GM19372 (cell line): Measurements from ENCODE around the gene MLPH.
"Not testable (repeated sequence)": the region's sequence is repeated elsewhere in the genome, so short reads cannot be mapped to it uniquely, and the experiment has no call there.

Experiments
- ATAC-seq: cut with Tn5 transposase; IDR thresholded peaks from one replicate; pipeline ENCODE4 v1.9.1; 2021; ENCODE audit warnings: mild to moderate bottlenecking, low read depth, moderate library complexity; ENCODE audit not compliant: unreplicated experiment

The MLPH gene

GRCh38 chr2:237457388-237457941 is 29.6 kb upstream of the MLPH start:
- no peak for ATAC-seq

GRCh38 chr2:237458519-237458918 is 28.5 kb upstream of the MLPH start:
- no peak for ATAC-seq

DNA sequence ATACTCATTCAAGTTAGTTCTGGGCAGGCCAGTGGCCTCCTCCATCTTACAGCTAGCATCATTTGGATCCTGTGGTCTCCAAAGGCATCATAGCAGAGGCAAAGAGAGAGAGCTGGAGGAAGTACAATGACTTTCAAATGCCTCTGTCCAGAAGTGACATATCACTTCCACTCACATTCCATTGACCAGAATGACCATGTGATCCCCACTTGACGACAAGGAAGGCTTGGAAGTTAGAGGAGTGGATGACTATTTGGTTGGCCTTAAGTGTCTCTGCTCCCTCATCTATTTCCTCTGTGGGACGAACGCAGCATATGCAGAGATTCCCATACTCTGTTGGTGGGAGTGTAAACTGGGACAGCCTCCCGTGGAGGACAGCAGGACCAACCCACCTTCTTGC is 27.8 kb upstream of the MLPH start:
- no peak for ATAC-seq

- no peak for ATAC-seq
Measured at GRCh38 chr2:237459741-237460174, 27.3 kb upstream of the MLPH start.

DNA sequence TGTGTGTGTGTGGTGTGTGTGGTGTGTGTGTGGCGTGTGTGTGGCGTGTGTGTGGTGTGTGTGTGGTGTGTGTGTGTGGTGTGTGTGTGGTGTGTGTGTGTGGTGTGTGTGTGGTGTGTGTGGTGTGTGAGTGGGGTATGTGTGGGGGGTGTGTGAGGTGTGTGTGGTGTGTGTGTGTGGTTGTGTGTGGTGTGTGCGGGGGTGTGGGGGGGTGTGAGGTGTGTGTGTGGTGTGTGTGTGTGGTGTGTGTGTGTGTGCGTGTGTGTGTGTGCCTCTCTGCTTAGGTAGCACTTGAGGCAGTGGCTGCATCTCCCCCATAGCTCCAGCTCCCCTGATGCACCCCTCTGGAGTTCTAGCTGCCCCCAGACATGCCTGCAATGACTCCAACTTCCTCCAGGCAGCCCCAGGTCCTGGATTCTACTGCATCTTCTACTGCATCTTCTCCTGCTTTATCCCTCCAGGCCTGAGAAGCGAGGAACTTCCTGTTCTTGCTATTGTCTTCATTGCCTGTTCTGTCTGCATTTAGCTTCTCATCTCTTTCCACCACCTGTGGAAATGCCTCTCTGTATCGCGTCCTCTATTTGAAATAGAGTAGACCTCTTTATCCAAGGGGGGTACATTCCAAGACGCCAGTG is 22.2 kb upstream of the MLPH start:
- ATAC-seq, result no peak

GRCh38 chr2:237465515-237466148 is 21.4 kb upstream of the MLPH start:
- no peak for ATAC-seq

DNA sequence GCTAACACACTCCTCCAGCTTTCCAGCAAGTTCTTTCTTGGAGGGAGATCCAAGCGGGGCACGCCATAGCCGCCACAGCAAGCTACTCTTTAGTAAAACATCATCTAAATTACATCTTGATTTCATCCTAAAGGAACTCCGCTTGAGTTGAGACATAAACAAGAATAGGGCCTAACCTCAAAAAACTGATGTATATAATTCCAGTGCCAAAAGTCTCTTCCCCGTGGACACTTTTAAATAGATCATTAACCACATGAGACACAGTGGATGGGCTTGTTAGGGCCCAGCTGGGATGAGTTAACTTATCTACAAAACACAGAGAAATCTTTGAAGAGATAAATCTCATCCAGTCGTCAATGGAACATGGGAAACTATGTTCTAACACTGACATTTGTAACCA is 20.8 kb upstream of the MLPH start:
- ATAC-seq, result no peak

GRCh38 chr2:237467447-237468179 is 19.4 kb upstream of the MLPH start:
- ATAC-seq, result no peak

GRCh38 chr2:237469410-237469809 is 17.6 kb upstream of the MLPH start:
- not testable (repeated sequence) for ATAC-seq

DNA sequence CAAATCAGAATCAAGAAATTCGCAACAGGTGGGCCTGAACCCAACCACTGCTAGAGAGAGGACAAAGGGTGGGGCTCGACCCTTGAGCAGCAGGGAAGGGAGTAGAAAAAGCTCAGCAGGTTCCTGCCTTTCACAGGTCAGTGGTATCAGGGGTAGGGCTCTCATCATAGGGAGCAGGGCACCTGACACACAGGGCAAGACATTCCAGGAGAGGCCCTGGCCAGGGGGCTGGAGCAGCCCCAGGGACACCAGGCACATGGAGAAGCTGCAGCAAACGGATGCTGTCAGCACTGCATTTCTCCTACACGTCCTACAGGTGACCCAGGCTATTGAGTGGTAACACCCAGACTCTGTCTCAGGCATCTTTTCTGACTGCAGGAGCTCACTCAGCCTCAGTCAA is 17.2 kb upstream of the MLPH start:
- no peak for ATAC-seq

- ATAC-seq, result no peak
Measured at GRCh38 chr2:237470914-237471313, 16.1 kb upstream of the MLPH start.

DNA sequence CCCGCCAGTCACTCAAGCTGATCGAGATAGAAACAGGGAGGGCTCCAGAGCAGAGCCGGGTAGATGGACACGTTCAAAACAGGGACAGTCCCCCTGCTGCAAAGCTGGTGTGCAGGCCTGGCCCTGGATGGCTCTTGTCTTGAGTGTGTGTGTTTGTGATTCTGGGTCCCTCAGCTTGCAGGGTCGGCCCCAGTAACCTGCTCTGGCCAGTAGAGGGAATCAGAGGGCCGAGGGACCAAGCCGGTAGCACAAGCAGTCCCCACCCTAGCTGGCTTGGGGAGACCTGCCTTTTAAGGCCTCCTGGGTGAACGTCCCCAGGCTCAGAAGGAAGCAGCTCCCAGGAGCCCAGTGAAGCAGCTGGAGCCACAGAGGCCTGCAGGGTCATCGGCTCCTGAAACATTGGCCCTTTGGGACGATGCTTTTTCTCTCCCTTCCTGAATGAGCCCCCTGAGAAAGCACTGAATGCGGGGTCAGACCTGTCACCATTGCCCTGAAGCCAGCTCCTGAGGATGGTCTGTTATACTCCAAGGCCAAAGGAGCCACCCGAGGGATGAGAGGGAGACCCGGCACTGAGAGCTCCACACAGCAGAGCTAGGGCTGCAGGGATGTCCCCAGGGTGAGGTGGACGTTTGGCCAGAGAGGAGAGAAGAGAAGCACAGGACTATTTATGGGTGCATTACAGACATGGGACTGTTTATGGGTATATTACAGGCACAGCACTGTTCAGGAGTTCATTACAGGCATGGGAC is 15.4 kb upstream of the MLPH start:
- ATAC-seq, result no peak

DNA sequence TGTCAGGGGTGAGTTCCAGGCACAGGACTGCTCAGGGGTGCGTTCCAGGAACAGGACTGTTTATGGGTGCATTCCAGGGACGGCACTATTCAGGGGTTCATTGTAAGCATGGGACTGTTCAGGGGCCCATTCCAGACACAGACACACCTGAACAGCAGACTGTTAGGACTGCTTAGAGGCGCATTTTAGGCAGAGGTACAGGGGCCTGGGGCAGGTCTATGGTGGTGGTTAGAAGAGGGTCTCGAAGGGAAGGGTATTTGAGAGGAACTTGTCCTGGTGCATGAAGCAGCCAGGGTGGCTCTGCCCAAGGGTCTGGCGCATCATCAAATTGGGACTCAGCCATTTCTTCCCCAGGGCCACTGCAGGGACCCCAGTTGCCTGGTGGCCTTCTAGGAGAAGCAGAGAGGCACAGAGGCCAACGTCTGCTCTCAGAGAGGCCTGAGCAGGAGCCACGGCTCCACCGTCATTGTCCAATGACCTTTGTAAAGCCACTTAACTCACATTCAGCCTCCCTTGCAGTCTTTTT is 14.8 kb upstream of the MLPH start:
- no peak for ATAC-seq

GRCh38 chr2:237472909-237473877 is 13.9 kb upstream of the MLPH start:
- no peak for ATAC-seq

GRCh38 chr2:237473878-237474441 is 13.1 kb upstream of the MLPH start:
- no peak for ATAC-seq

DNA sequence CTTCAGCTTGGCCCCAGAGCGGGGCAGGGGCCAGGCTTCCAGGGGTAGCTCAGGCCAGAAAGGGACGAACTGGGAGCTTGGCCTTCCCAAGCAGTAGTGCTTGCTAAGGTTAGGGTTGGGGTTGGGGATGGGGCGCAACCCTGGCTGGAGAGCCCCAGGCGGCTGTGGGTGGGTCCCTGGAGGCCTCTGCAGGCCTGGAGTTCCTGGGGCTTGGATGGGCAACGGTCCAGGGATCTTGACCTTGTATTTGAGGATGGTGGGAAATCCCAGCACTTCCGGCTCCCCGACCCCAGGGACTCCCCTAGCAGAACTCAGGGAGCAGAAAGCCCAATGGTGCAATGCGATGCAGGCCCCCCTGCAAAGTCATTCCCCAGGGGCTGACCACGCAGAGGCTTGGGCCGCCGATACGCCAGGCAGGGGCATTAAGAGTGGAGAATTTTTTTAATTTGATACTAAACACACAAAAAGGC is 12.6 kb upstream of the MLPH start:
- no peak for ATAC-seq

- peak; percentile 87 for ATAC-seq
Measured at GRCh38 chr2:237474931-237475703, 11.9 kb upstream of the MLPH start.

DNA sequence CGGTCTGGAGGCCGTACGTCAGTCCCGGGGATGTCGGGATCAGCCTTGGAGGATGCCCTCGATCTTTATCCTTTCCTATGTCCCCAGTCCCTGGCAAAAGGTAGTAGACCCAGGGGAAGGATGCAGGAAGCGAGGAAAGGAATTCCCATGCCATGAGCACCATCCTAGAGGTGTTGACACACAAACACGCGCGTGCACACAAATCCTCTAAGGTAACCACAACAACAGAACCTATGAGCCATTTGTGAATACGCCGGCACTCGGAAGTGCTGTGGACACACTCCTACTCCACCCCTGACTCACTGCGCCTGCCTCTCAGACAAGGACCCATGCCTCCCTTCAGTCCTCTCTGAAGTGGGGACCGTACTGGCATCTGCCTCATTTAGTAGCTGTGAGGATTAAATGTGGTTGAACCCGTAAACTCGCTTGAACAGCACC is 11.3 kb upstream of the MLPH start:
- ATAC-seq, result no peak
